Posterior cingulate gyrus (tissue), 11 donors: ENCODE results near the gene GNPDA2.
A peak's percentile ranks its signal among the peaks of the same experiment; 100 is the strongest.

Experiments
- DNase-seq, 10 donors: peaks; one replicate each; pipeline versions ENCODE4 v3.0.0 to v3.0.0-alpha.2; 2020 to 2021; ENCODE audit warnings: mixed read lengths in 3 of 10
- intact Hi-C: fragments of 100-400 bp; cut with DNase I; formaldehyde crosslinking; loops from one replicate; pipeline ENCODE4 v1.15.1; 2023

The GNPDA2 gene

DNA sequence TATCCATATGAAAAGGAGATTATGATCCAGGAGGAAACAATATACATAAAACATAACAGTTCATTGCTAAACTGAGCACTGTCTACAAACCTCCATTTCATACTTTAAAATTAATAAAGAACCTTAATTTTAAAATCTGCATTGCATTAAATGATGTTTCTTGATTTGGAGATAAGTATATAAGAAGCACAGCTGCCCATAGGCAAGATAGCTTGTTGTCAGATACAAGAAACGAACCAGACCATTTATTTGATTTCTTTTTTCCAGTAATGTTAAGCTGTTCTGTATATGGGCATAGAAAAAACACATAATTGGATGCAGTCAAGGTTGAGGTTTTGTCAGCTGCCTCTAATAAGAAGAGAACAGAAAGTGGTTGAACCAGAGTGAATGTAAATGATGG lies 41.7 kb downstream of the GNPDA2 start:
- no peak for DNase-seq
- intact Hi-C loops: no loop called here

DNA sequence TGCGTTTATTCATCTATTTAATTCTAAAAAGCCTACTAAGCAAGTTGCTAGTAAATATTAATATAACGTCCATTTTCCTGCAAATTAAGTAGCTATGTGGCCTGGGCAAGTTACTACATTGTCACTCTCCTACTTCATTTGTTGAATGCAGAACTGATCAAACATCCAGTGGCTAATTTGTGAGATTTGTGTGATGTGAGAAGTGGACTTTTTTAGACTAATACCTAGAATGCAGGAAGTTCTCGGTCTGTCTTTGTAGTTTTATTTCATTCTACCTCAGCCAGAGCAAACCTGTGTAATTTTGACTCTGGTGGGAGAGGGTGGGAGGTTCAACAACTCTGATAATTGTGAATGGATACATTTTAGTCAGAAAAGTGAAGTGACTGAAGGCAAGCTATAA lies 47.3 kb downstream of the GNPDA2 start:
- no peak for DNase-seq
- intact Hi-C loops: no loop called here

DNA sequence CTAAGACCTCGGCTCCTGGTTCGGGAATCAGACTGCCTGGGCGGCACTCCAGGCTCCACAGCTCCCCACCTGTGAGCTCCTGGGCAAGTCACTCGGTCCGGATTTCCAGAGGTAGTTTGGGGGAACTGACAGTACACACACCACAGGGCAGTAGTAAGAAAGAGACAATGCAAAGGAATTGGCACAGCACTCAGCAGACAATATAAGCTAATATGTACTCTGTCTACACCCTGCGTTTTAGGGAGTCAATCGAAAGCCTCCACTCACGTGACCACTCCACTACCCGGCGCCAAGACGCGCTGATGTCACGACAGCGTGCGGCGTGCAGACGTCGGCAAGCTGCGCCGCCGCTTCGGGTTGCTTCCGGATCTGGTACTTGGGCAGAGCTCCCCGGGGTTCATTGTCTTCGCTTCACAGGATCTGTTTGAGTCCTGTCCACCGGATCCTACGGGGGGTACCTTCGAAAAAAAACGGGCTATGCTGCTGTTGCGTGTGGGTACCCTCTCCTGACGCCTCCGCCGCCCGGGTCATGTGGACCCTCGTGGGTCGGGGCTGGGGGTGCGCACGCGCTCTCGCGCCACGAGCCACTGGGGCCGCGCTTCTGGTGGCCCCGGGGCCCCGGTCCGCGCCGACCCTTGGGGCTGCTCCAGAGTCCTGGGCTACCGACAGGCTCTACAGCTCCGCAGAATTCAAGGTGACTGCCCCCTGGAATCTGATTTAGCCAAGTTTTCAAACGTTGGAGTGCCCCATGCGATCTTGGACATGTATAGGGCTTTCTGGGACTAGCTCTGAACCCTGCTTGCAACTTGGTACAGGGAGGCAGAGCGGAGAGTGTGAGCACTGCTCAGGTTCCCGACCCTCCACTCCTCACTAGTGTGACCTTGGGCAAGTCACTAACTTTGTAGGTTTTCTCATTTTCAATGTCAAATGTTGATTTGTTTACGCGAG lies 48.0 kb downstream of the GNPDA2 start, which contains the start of gene GUF1:
Gene GUF1 (plus strand): TSS at position 327 of the 948 bp plus-strand sequence. CDS start 203 bp downstream, at position 530.
- intact Hi-C loops: no loop called here
- peak; percentile 79 to 98 (median 89) for DNase-seq

DNA sequence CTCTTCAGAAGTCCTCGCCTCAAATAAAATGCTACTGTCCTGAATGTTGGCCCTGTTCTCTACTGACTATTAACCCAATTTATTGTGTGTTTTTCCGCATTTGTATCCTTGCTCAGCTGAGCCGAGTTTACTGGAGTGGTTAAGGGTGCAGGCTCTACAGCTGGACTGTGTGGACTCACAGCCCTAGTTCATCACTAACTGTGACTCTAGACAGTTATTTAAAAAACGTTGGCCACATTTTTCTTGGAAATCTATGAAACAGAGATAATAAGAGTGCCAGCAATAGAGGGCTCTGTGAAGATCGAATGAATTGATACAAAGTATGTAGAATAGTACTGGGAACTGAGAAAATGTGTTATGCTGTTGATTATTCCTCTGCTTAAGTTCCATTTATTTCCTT lies 51.0 kb downstream of the GNPDA2 start:
- intact Hi-C loops: no loop called here
- no peak for DNase-seq

DNA sequence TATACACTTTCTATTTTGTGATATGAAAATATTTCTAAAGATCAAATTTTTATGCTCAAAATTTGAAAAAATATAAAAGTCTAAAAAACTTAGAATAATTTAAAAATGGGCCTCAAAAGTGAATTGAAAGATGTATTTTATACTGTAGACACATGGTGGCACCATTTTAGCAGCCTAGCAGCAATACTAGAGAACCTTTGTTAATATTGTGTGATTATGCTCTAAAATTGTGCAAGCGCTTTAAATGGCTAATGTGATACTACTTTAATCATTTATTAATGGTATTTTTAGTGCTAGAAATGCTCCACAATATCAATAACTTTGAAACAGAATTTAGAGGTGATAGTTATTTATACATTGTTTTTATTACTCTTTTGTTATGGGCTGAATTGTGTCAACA lies 51.9 kb downstream of the GNPDA2 start:
- intact Hi-C loops: no loop called here
- DNase-seq: no peak

DNA sequence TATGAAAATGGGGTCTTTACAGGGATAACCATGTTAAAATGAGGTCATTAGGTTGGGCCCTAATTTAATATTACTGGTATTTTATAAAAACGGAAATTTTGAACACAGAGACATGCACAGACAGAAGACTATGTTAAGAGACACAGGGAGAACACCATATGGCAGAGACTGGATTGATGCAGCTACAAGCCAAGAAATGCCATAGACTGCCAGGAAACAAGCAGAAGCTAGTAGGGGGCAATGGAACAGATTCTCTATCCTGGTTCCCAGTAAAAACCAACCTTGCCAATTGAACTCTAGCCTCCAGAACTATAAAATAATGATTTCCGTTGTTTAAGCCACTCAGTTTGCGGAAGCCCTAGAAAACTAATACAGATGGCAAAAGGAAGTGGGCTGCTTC lies 54.7 kb downstream of the GNPDA2 start:
- intact Hi-C loops: no loop called here
- no peak for DNase-seq

DNA sequence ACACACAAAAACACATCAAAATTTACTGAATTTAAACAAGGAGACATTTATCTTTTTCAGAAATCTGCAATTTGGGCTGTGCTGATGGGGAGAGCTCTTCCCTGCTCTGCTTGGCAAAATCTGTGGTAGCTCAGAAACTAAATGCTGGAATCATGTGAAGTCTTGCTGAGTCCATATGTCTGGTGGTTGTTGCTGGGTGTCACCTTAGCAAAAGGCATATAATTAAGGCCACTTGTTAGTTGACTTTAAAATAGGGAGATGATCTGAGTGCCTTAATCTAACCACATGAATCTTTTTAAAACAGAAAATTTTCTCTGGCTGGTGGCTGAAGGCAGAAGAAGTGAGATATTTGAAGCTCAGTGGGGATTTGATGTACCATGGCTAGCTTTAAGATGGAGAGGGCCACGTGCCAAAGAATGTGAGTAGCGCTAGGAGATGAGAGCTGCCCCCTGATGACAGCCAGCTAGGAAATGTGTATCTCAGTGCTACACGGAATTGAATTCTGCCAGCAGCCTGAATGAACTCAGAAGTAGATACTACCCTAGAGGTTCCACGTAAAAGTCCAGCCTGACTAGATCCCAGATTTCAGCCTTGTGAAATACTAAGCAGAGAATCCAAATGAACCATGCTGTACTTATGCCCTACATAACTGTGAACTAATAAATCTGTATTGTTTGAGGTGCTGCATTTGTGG lies 55.7 kb downstream of the GNPDA2 start:
- intact Hi-C loops: no loop called here
- no peak for DNase-seq

DNA sequence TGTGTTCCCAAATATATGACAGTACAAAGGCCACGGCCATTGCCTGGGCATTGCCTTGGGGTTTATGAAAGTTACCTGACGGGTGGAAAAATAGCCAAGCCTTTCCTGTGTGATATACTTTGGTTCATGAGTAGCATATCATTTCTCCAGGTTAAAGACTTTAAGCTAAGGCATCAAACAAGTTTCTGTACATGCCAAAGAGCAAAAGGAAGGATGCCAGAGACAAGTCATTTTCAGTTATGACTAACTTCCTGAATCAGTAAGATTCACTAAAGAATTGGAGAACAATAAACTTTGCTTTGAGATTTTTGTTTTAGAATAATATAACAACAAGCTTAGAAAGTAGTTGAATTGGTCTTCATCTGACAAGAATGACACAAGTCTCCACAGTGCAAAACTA lies 57.8 kb downstream of the GNPDA2 start:
- intact Hi-C loops: no loop called here
- DNase-seq: no peak

DNA sequence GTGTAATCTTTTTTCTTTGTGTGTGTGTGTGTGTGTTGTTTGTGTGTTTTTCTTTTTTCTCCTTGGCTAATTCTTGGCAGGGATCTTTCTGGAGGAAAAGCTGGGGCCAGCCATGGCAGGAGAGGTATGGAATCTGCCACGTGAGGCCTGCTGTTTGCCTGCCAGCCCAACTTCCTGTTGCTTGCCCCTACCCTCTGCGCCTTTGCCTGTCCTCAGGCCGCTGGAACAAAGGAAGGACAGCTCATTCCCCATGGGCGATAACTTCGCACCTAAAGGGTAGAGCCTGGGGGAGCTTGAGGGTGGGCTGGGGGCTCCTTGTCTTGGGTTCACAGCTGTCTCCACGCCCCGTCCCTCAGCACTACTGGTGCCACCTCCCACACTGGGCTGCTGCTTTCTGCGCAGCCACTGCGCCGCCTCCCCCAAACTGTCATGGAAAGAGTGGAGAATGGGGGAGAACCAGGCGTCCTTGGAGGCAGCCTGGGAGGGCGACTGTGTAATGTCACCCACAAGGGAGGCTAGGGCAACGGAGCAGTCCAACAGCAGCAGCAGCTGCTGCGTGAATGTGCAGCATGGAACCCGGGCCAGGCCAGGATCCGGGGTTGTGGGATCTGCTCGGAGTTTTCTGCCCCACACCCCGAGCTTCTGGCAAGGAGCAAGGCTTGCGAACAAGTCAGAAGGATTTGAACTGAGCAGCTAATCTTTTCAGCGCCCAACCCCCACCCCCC lies 62.7 kb downstream of the GNPDA2 start:
- peak in 1 of 10 donors; percentile 55 for DNase-seq
- intact Hi-C loops: no loop called here

DNA sequence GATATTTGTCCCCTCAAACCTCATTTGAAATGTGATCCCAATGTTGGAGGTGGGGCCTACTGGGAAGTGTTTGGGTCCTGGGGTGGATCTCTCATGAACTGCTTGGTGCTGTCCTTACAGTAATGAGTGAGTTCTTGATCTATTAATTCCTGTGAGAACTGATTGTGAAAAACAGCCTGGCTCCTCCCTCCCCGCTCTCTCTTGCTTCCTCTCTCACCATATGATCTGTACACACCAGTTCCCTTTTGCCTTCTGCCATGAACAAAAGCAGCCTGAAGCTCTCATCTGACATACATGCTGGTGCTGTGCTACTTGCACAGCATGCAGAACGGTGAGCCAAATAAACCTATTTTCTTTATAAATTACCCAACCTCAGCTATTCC lies 63.7 kb downstream of the GNPDA2 start:
- intact Hi-C loops: no loop called here
- DNase-seq: no peak

DNA sequence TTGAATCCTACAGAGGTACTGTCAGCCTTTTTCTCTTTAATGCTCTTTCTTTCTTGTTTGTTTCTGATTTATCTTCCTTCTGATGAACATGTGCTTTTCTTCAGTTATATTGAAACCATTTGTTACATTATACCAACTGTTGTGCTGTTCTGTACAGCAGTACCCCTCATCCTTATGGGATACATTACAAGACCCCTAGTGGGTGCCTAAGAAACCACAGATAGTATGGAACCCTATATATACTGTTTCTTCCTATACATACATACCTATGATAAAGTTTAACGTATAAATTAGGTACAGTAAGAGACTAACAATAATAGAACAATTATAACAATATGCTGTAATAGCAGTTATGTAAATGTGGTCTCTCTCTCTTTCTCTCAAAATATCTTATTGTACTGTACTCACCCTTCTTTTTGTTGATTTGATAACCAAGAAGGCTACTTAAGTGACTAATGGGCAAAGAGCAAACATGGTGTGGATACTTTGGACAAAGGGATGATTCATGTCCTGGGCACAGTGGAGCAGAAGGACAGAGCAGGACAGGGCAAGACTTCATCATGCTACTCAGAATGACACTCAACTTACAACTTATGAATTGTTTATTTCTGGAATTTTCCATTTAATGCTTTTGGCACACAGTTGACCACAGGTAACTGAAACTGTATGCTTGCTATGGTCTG lies 64.3 kb downstream of the GNPDA2 start:
- DNase-seq: no peak
- intact Hi-C loops: no loop called here

DNA sequence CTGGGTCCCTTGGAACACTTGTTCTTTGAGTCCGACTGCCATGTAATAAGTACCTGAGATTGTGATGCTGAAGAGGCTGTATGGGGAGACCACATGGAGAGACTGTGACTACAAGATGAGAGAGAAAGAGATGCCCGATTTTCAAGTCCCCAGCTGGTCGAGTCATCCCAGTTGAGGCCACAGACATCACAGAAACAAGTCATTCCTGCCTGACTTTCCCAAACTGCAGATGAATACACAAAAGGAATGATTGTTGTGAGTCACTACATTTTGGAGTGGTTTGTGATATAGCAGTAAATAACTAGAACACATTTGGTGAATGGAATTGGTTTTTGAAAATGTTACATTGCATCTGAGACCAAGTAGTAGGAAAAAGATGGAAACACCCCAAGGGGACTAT lies 66.0 kb downstream of the GNPDA2 start:
- intact Hi-C loops: no loop called here
- DNase-seq: no peak

DNA sequence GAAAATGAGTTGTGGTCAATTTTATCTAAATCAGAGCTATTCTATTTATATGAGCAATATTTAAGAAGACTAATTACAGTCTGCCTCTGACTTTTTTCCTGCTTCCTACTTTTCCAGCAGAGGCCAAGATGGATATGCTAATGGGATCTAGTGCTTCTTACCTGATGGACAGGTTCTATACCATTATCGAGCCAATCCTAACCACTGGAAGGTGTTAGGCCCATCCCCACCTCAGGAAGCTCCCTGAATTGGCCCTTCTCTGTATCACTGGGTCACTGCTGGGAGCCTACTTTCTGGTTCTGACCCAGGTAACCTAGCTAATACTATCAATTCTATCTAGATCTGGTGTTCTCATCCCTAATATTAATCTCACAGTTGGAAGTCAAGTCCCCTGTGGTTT lies 74.4 kb downstream of the GNPDA2 start:
- intact Hi-C loops: no loop called here
- DNase-seq: no peak
